Measurements from ENCODE around the gene CARD9. TPM values are rescaled to one million over a fixed set of nuclear protein-coding genes. Genes with fewer than 3 reads are reported as not detected.

The CARD9 gene
- total RNA-seq, 1 experiment from 2014 or later, result 5.6 TPM

DNA sequence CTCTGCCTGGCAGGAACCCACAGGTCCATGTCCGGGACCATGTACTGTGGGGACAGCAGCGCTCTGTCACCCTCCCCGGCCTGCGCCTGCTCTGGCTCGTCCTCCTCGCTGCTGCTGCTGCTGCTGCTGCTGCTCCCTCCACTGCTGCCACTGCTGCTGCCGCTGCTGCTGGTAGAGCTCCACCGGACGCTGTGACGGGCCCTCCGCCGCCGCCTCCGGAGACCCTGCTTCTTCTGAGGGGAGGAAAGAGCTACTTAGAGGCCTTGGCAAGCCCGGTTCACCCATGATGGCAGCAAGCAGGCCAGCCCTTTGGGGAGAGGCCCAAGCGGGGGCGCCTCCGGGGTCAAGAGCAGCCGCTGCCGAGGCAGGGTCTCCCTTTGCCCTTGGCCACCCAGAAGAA lies 10.0 kb upstream of the CARD9 start:
- no CpG with 5 or more reads among the region's 20 CpGs for WGBS (ENCODE audit: extremely low coverage, insufficient read length, low lambda C conversion rate)

More for the DNA sequence above, 10.0 kb upstream of the CARD9 start:
- no peak for DNase-seq
- Histone ChIP-seq H3K4ac (ENCODE audit: low read depth, low read length) (no peak overlapping the region), H3K9ac (ENCODE audit: extremely low read depth, insufficient read length, low read length) (no peak overlapping the region), H3K18ac (ENCODE audit: insufficient read length, low read depth, low read length) (no peak overlapping the region), H3K23ac (ENCODE audit: insufficient read length, low read depth, low read length) (no peak overlapping the region), H3K14ac (ENCODE audit: insufficient read depth, low read length) (no peak overlapping the region), H4K8ac (replicated peaks; ENCODE audit: insufficient read length, low read depth, low read length) (no peak overlapping the region), H3K79me2 (ENCODE audit: insufficient read depth, low read length) (no peaks in the 10 kb centered on the region), H3K23me2 (ENCODE audit: insufficient read length, low read depth, low read length, poor library complexity, severe bottlenecking) (no peaks in the 10 kb centered on the region), H2BK120ac (ENCODE audit: low read depth, low read length, poor library complexity, severe bottlenecking) (no peak overlapping the region), H4K5ac (ENCODE audit: insufficient read length, low read depth, low read length) (no peak overlapping the region), H3K9me3 (ENCODE audit: control insufficient read depth, low read depth, low read length) (no peaks in the 10 kb centered on the region), H3K4me2 (ENCODE audit: insufficient read depth, insufficient read length, low read length) (no peak overlapping the region), H2AK5ac (ENCODE audit: insufficient read length, low read length) (no peak overlapping the region), H3T11ph (ENCODE audit: low read length) (no peak overlapping the region), H2AFZ (ENCODE audit: low read length) (no peak overlapping the region), H3K4me1 (ENCODE audit: insufficient read depth, low read length) (no peaks in the 10 kb centered on the region), H3K27ac (ENCODE audit: insufficient read length, low read depth, low read length) (no peak overlapping the region), H2BK15ac (ENCODE audit: low read depth, low read length) (no peak overlapping the region), H3K27me3 (ENCODE audit: insufficient read depth, low read length) (no peaks in the 10 kb centered on the region), H2BK5ac (ENCODE audit: insufficient read length, low read length) (no peak overlapping the region), H4K91ac (ENCODE audit: insufficient read length, low read depth, low read length) (no peak overlapping the region), H3K56ac (ENCODE audit: insufficient read length, low read depth, low read length) (no peak overlapping the region), H2BK20ac (ENCODE audit: low read depth, low read length, poor library complexity, severe bottlenecking) (no peak overlapping the region), H3K79me1 (ENCODE audit: insufficient read depth, low read depth, low read length, poor library complexity, severe bottlenecking) (no peaks in the 10 kb centered on the region), H2BK12ac (ENCODE audit: insufficient read length, low read depth, low read length) (no peak overlapping the region), H4K20me1 (ENCODE audit: control insufficient read depth, insufficient read depth, insufficient read length) (no peaks in the 10 kb centered on the region)
- no peaks in the 10 kb centered on the region for H3K4me1 Mint-ChIP-seq
- peaks cover 25 to 71% (median 54%) of the 10 kb centered on the region in 3 experiments; a peak in 6 of 7 replicates for H3K36me3 Mint-ChIP-seq (ENCODE audit: insufficient read depth in 1 of 3, low read depth in 3 of 3)
- no peaks in the 10 kb centered on the region for H3K9me3 Mint-ChIP-seq
- no peaks in the 10 kb centered on the region for H3K27me3 Mint-ChIP-seq (ENCODE audit: low read depth)
- H3K27ac Mint-ChIP-seq, result no peak overlapping the region
- TF ChIP-seq, protein P1, sequence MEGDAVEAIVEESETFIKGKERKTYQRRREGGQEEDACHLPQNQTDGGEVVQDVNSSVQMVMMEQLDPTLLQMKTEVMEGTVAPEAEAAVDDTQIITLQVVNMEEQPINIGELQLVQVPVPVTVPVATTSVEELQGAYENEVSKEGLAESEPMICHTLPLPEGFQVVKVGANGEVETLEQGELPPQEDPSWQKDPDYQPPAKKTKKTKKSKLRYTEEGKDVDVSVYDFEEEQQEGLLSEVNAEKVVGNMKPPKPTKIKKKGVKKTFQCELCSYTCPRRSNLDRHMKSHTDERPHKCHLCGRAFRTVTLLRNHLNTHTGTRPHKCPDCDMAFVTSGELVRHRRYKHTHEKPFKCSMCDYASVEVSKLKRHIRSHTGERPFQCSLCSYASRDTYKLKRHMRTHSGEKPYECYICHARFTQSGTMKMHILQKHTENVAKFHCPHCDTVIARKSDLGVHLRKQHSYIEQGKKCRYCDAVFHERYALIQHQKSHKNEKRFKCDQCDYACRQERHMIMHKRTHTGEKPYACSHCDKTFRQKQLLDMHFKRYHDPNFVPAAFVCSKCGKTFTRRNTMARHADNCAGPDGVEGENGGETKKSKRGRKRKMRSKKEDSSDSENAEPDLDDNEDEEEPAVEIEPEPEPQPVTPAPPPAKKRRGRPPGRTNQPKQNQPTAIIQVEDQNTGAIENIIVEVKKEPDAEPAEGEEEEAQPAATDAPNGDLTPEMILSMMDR (conservative IDR thresholded peaks at IDR 0.05), result no peak
- H3K4me3 Mint-ChIP-seq, result no peak overlapping the region

All from H9 (cell line).